Right lung (tissue), 10 donors: ENCODE data around the gene ABLIM2. TPM values are rescaled to one million over a fixed set of nuclear protein-coding genes. Genes with fewer than 3 reads are reported as not detected.
A peak's percentile ranks its signal among the peaks of the same experiment; 100 is the strongest.

Experiments used
- DNase-seq, 2 donors: peaks; one replicate each; pipeline ENCODE4 v3.0.0-alpha.2; 2013
- long read RNA-seq, 8 donors: transcript quantifications; one replicate each; lab custom pipeline, GENCODE V29; 2026
- polyA plus RNA-seq, 5 donors: library from polyadenylated mRNA; unstranded; fragments of 120-200 nt; gene quantifications; one replicate each; pipeline versions ENCODE4 v1.2.1 to v1.2.3, GENCODE V29; 2013; ENCODE audit warnings: inconsistent platforms in 1 of 5, low replicate concordance in 1 of 5; ENCODE audit not compliant: insufficient read length in 5 of 5, insufficient read depth in 1 of 5

Gene ABLIM2
- 1 to 10 TPM; 5.9 to 7.1 (median 6.1) TPM for polyA plus RNA-seq
- long read RNA-seq, donor 1, result 0 reads
- long read RNA-seq, donor 2, result 0 reads
- long read RNA-seq, donor 3, partial matches to known transcripts, result 0 of 3 reads
- long read RNA-seq, donor 3, other reads (novel, unspliced or antisense), result 0 of 3 reads
- long read RNA-seq, donor 4, result 0 reads
- long read RNA-seq, donor 5, result 0 reads
- long read RNA-seq, donor 6, partial matches to known transcripts, result 0 of 1 reads
- long read RNA-seq, donor 6, other reads (novel, unspliced or antisense), result 0 of 1 reads
- long read RNA-seq, donor 7, partial matches to known transcripts, result 0 of 1 reads
- long read RNA-seq, donor 7, other reads (novel, unspliced or antisense), result 0 of 1 reads
- long read RNA-seq, donor 8, partial matches to known transcripts, result 0 of 1 reads
- long read RNA-seq, donor 8, other reads (novel, unspliced or antisense), result 0 of 1 reads

DNA sequence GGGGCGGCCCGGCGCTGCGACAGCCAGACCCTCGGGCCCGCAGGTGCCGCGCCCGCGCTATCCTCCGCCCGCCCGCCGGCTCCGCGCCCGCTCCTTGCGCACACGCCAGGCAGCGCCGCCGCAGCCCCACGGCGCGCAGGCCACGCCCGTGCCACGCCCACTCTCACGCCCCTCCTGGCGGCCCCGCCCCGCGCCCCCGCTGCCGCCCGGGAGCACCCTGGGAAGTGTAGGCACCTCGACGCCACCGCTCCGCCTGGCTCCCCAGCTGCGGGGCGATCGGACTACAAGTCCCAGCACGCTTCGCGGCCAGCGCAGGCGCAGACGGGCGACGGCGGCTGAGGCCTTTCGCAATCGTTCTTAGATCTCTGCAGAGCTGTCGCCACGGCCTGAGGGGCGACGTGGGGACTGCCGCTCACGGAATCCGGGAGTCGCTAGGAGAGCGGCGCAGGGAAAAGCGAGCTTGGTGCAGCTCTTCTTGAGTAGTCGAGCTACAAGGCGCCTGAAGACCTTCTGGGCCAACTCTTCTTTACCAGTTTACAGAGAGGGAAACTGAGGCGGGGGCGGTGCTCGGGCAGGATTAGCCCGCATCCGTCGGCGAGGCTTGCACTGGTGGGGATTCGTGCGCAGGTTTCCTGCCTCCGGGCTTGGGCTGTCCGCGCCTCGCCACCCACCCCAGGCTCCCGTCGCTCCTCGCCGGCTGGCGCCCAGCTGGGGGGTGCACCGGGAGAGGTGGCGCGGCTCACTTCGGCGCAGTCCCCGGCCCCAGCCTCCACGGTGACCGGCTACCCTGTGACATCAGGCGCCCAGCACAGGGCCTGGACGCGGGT is at the start of gene ABLIM2:
TSS of gene ABLIM2 (minus strand) at position 104 of the 827 bp plus-strand sequence. CDS start 124 bp downstream, outside the sequence.
- DNase-seq, result peak; percentile 98

DNA sequence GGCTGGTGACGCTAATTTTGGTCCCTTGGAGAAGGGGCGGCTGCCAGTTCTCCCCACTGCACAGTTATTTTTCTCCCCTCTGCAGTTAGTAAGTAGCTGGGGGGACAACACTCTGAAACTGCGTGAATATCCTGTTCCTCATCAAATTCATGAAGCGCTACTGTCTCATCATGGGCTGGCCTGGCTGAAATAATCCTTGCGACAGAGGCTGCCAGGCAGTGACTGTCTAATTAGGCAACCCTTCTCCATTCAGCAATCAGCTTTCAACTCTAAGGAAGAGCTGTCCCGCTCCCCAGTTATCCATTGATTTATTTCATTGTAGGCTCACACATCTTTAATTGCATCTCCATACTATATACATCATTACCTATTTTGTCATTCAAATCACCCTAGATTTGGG is 48.7 kb upstream of the ABLIM2 start:
- no peak for DNase-seq

DNA sequence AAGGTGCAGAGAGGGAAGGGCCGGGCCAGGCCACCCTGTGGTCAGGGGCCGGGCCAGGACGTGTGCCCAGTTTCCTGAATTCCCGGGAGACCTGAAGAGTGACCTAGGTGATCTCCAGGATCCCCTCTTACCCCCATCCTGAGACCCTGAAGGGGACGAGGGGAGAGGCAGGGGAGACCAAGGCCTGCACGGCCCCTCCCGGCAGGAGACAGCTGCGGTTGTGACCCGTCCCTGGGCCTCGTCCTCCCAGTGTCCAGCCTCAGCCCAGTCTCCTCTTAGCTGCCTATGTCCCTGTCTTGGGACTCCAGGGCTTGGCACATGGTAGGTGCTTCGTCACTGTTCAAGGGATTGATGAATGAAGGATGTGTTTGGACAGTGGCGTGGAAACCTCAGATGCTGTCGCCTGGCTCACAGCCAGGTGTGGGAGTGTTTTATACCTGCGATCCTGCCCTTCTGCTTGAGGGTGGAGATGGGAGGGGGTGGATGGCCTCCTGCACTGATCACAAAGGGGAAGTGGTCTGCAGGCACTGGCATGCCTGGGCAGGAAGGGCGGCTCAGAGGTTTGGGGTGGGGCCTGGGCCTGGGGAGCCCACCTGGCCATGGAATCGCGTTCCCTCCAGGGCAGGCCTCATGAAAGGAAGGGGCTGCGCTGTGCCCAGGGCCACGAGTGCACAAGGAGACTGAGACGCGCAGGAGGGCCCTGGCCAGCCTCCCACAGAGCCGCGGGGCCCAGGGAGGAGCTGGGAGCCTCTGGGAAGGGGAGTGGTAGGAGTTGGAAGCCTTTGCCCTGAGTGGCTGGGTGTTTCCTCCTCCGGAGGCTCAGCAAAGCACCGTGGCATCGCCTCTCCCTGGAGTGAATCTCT is 47.4 kb upstream of the ABLIM2 start:
- no peak for DNase-seq

DNA sequence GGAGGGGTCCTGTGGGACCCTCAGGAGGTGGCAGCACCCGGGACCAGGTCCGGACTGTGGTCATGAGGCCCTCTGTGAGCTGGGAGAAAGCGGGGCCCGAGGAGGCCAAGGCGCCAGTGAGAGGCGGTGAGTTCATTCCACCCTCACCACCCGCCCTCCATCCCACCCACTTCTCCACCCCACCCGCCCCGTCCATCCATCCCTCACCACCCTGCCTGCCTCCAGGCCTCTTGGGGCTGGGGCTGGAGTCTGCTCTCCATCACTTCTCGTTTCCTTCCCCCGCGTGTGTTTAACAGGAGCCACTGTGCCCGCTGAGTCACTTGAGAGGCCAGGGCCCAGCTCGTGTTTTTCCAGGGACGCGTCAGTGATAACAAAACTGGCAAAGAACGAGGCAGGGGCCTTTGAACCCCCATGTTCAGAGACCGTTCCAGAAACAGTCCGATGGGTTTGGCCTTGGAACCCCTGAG is 46.7 kb upstream of the ABLIM2 start:
- no peak for DNase-seq

DNA sequence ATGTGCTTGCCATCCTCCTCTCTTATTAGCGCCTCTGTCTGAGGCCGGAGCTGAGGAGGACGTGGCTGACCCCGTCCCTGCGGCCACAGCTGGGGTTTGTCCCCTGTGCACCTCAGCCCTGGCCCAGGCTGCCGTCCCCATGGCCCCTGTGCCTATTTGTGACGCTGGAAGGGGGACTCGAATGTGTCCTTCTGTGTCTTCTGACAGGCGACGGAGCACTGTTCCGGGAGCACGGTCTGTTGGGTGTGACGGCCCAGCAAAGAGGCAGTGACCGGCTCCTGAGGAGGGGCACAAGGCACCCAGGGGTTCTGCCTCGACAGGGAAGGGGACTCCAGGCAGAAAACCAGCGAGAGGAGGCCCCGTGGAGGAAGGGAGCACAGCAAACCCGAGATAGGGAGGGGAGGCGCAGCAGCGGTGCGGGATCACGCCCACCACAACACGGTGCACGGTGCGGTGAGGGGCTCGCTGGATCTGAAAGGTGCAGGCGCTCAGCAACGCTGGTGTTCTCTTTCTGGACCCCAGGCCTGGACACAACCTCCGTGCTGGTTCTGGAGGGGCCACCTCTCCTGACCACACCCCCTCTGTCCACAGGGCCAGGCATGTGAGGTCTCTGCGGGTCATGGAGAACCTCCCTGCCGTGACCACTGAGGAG is 46.1 kb upstream of the ABLIM2 start:
- no peak for DNase-seq

- DNase-seq, result no peak
These were observed 45.2 kb upstream of the ABLIM2 start for GRCh38 chr4:8203817-8204216.

DNA sequence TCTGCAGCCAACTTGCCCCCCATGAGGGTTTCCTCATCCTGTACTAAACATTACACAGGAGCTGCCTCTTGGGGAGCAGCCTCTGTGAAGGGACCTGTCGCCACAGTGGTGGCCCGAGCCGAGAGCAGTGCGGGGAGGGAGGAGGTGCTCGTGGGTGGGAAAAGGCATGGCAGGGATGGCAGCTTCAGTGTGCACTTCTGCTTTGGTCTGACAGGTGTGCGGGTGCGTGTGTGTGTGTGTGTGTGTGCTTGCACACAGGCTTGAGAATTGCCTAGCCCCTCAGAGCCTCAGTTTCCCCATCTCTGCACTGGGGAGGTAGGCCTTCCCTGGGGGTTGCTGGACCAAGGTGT is 44.4 kb upstream of the ABLIM2 start:
- no peak for DNase-seq

- no peak for DNase-seq
These were observed 43.8 kb upstream of the ABLIM2 start for GRCh38 chr4:8202108-8203051.

DNA sequence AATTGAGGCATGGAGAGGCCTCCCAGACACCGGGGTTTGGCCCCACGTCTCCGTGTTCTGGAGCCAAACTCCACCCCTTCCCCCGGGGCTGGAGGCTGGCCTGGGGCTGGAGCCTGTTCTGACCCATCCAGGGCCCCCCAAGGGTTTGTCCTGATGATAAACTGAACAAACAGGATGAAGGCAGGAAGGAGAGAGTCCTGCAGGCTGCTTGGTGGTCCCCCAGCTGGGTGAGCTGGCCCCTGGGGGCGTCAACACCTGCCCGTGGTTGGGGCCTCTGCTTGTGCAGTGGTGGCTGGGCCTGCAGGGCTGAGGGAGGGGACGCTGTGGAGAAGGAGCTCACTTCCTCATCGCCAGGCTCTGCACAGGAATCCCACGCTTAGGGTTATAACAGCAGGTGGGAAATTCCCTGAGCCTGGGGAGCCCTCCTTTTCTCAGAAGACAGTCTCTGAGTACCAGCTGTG is 42.7 kb upstream of the ABLIM2 start:
- DNase-seq, result no peak

- DNase-seq, result no peak
These were observed 41.8 kb upstream of the ABLIM2 start for GRCh38 chr4:8200302-8200975.

DNA sequence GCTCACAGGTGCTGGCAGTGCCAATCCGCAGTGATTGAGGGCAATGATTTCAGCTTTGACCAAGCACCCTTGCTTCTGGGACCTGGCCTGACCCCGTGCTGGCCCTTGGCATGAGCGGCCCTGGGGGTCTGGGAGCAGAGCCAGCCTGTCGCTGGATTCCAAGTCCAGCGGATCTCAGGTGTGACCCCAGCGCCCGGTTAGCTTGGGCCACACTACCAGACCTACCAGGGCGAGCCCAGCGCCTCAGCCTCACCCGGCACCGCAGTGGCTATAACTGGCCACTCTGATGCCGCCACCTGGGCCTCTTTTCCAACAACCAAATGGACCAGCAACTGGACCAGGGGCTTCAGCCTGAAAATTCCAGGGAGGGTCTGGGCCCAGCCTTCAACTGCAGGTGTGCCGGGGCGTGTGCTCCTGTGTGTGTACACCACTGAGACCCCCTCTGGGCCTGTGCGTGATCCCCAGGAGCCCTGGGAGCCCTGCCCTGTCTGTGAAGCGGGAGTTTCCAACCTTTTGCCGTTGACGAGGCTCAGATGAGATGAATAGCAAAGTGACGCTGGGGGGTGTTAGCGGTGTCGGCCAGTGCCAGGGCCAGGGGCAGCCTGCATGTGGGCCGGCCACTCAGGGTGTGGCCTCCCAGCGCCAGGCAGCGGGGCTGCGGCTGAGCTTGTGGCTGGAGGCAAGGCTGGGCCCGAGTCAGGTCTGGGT is 41.1 kb upstream of the ABLIM2 start:
- DNase-seq, result no peak

- peak; percentile 88 to 89 for DNase-seq
These were observed 40.4 kb upstream of the ABLIM2 start, which contains the start of gene SH3TC1 for GRCh38 chr4:8198906-8199593. SH3TC1 (plus strand) TSS chr4:8199290; CDS start chr4:8205195, 5,905 bp downstream.

DNA sequence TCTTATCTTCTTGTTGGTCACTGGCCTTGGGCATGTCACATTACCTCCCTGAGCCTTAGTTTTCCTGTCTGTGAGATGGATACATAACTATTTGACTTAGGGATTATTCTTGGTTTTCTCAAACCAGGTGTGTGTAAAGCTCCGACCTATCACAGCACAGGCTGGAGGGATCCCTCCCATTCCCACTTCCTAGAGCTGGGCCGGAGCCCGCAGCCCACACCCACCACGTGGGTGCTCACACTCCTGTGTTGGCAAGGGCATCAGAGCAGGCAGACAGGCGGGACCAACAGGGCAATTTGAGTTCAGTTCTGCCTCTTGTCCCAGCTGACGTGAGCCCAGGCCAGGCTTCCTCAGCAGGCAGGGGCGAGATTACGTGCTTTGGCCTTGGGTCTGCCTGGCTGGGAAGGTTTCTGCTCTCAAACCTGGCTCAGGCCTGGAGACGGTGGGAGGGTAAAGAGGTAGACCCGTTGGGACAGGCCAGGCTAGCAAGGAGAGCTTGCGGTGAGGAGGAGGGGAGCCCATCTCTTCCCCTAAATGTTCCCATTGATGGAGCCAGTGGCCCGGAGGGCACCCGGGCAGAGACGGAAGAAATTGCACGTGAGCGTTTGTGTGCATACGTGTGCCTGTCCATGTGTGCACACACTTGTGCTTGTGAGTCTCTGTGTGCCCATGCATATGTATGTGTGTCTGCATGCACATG is 39.7 kb upstream of the ABLIM2 start:
- DNase-seq, result no peak

DNA sequence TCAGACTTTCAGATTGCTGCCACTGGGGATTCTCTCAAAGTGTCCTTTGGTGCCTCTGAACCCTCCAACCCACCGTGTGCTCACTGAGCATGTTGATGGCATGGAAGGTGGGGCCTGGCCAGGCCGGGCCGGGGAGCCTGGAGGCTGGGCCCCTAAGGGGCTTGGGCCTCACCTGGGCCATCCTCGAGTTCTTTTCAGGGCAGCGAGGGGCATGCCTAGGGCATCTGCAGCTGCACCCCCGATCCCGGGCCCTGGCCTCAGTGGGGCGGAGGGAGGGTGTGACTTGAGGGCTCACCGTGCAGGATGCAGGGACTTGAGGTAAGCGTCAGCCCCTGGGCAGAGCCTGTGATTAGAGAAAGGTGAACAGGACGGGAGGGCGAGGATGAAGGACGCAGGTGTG is 38.9 kb upstream of the ABLIM2 start:
- no peak for DNase-seq

- no peak for DNase-seq
These were observed 37.3 kb upstream of the ABLIM2 start for GRCh38 chr4:8195841-8196458.

GRCh38 chr4:8195431-8195830 is 36.8 kb upstream of the ABLIM2 start:
- no peak for DNase-seq
